ENCODE measurements around the gene DMBT1. TPM values are rescaled to one million over a fixed set of nuclear protein-coding genes. Genes with fewer than 3 reads are reported as not detected.
"Not testable (repeated sequence)": the region's sequence is repeated elsewhere in the genome, so short reads cannot be mapped to it uniquely, and the experiment has no call there.

The DMBT1 gene
- total RNA-seq, 1 donor, result not detected

DNA sequence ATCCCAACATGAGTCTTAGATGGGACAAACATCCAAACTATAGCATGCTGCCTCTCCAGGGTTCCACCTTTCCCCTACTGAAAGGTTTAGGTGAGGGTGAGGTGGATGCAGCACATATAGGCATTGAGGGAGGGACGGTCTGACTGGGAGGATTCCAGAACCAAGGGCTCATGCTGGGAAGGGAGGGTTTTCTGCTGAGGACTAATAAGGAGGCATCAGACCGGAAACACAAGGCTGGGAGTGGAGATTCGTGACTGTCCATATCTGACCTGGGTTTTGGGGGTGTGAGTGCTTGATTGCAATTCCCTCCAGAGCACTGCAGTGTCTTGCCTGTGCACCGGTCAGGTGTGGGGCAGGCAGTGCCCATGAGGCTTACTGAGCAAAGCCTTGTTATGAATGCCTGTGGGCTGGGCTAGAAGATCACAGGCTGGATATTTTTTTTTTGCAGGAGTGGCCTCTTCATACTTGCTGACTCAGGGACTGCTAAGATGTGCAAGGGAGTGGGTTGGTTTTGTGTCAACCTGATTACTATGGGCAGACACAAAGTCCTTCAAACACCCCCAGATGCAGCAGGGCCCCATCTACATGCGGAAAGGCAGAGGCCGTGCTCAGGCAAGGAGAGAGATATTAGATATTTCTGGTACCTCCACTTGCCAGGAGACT is 26.7 kb downstream of the DMBT1 start:
- Histone ChIP-seq H3K9me3 (ENCODE audit: low read depth, low read length) (no peaks in the 10 kb centered on the region), H3K27me3 (ENCODE audit: insufficient read depth, low read length) (no peaks in the 10 kb centered on the region), H3K4me3 (ENCODE audit: low read length) (no peak overlapping the region), H3K4me1 (ENCODE audit: insufficient read depth, low read length) (no peaks in the 10 kb centered on the region)

DNA sequence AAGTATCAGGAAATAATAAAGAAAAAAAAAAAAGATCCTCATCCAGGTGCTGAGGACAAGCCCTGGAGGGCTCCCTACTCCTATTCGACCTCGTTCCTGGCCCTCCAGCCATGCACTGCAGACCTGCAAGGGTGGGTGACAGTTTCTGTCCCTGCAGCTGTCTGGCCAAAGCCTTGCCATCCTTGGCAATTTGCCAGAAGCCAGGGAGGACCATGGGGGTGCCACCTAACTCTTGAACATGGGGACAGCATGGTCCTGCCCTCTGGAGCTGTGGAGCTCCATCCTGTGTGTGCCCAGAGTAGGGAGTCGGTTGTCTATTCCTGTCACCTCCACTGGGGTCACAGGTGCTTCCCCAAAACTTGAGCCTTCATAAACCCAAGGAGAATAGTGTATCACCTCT is 27.8 kb downstream of the DMBT1 start:
- Histone ChIP-seq H3K9me3 (ENCODE audit: low read depth, low read length) (no peaks in the 10 kb centered on the region), H3K27me3 (ENCODE audit: insufficient read depth, low read length) (no peaks in the 10 kb centered on the region), H3K4me1 (ENCODE audit: insufficient read depth, low read length) (no peaks in the 10 kb centered on the region), H3K4me3 (ENCODE audit: low read length) (no peak overlapping the region)

DNA sequence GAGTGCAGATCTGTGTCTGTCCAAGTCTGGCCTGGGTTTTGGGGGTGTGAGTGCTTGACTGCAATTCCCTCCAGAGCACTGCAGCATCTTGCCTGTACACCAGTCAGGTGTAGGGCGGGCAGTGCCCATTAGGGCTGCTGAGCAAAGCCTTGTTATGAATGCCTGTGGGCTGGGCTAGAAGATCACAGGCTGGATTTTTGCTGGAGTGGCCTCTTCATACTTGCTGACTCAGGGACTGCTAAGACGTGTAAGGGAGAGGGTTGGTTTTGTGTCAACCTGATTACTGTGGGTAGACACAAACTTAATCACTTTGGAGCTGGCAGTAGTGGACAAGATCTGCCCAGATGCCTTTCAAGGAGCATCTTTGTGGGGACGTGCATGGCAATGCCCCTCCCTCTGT is 29.6 kb downstream of the DMBT1 start:
- Histone ChIP-seq H3K4me3 (ENCODE audit: low read length) (no peak overlapping the region), H3K27me3 (ENCODE audit: insufficient read depth, low read length) (no peaks in the 10 kb centered on the region), H3K9me3 (ENCODE audit: low read depth, low read length) (no peaks in the 10 kb centered on the region), H3K4me1 (ENCODE audit: insufficient read depth, low read length) (no peaks in the 10 kb centered on the region)

DNA sequence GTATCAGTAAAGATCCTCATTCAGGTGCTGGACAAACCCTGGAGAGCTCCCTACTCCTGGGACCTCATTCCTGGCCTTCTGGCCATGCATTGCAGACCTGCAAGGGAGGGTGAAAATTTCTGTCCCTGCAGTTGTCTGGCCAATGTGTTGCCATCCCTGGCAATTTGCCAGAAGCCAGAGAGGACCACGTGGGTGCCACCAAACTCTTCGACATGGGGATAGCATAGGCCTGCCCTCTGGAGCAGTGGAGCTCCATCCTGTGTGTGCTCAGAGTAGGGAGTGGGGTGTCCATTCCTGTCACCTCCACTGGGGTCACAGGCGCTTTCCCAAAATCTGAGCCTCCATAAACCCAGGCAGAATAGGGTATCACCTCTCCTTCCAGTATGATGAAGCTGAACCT is 31.2 kb downstream of the DMBT1 start:
- Histone ChIP-seq H3K9me3 (ENCODE audit: low read depth, low read length) (no peaks in the 10 kb centered on the region), H3K27me3 (ENCODE audit: insufficient read depth, low read length) (no peaks in the 10 kb centered on the region), H3K4me3 (ENCODE audit: low read length) (no peak overlapping the region), H3K4me1 (ENCODE audit: insufficient read depth, low read length) (no peaks in the 10 kb centered on the region)

DNA sequence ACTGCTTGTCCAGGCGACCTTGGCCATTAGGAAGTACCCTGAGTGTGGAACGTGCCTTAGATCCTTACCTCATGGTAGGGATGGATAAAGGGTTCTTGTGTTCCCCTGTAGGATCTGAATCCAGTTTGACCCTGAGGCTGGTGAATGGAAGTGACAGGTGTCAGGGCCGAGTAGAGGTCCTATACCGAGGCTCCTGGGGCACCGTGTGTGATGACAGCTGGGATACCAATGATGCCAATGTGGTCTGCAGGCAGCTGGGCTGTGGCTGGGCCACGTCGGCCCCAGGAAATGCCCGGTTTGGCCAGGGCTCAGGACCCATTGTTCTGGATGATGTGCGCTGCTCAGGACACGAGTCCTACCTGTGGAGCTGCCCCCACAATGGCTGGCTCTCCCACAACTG is 31.6 kb downstream of the DMBT1 start:
- Histone ChIP-seq H3K4me3 (ENCODE audit: low read length) (no peak overlapping the region), H3K9me3 (ENCODE audit: low read depth, low read length) (no peaks in the 10 kb centered on the region), H3K27me3 (ENCODE audit: insufficient read depth, low read length) (no peaks in the 10 kb centered on the region), H3K4me1 (ENCODE audit: insufficient read depth, low read length) (no peaks in the 10 kb centered on the region)

DNA sequence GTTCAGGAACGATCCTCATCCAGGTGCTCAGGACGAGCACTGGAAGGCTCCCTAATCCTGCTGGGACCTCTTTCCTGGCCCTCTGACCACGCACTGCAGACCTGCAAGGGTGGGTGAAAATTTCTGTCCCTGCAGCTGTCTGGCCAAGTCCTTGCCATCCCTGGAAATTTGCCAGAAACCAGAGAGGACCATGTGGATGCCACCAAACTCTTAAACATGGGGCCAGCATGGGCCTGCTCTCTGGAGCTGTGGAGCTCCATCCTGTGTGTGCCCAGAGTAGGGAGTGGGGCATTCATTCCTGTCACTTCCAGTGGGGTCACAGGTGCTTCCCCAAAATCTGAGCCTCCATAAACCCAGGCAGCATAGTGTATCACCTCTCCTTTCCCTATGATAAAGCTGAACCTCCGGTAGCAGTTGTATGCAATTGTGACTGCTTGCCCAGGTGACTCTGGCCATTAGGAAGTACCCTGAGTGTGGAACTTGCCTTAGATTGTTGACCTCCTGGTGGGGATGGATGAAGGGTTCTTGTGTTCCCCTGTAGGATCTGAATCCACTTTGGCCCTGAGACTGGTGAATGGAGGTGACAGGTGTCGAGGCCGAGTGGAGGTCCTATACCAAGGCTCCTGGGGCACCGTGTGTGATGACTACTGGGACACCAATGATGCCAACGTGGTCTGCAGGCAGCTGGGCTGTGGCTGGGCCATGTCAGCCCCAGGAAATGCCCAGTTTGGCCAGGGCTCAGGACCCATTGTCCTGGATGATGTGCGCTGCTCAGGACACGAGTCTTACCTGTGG is 57.1 kb downstream of the DMBT1 start:
- H3K4me3 ChIP-seq (ENCODE audit: low read length), result no peak overlapping the region
- no peaks in the 10 kb centered on the region for H3K27me3 ChIP-seq (ENCODE audit: insufficient read depth, low read length)

DNA sequence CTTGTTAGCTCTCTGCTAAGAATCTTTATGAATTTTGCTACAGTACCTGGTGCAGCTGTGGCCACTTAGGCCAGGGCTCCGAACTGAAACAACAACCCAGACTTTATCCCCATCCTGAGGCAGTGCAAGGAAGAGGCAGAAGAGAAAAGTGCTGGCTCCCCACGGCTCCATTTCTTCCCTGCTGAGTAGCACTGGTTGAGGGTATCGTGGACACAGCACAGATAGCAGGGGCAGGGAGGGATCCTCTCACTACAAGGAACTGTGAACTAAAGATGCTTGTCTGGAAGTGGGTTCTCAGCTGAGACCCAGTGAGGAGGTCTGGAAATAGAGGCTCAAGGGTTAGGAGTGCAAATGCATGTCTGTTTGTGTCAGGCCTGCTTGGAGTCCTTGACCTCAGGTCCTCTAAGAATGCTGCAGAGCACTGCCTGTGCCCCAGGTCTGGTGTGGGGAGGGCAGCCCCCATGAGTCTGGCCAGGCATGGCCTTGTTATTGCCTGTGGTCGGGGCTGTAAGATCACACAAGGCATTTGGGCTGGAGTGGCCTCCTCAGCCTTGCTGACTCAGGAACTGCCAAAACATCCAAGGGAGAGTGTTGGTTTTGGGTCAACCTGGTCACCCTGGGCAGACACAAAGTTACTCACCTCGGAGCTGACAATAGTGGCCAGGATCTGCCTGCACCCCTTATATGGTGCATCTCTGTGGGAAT is 58.1 kb downstream of the DMBT1 start:
- H3K4me1 ChIP-seq (ENCODE audit: insufficient read depth, low read length), result no peaks in the 10 kb centered on the region
- H3K4me3 ChIP-seq (ENCODE audit: low read length), result no peak overlapping the region
- no peaks in the 10 kb centered on the region for H3K9me3 ChIP-seq (ENCODE audit: low read depth, low read length)
- no peaks in the 10 kb centered on the region for H3K27me3 ChIP-seq (ENCODE audit: insufficient read depth, low read length)

More for the DNA sequence above, 57.1 kb downstream of the DMBT1 start:
- H3K9me3 ChIP-seq (ENCODE audit: low read depth, low read length), result no peaks in the 10 kb centered on the region
- no peaks in the 10 kb centered on the region for H3K4me1 ChIP-seq (ENCODE audit: insufficient read depth, low read length)

DNA sequence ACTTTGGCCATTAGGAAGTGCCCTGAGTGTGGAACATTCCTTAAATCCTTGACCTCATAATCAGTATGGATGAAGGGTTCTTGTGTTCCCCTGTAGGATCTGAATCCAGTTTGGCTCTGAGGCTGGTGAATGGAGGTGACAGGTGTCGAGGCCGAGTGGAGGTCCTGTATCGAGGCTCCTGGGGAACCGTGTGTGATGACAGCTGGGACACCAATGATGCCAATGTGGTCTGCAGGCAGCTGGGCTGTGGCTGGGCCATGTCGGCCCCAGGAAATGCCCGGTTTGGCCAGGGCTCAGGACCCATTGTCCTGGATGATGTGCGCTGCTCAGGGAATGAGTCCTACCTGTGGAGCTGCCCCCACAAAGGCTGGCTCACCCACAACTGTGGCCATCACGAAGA is 60.4 kb downstream of the DMBT1 start:
- not testable (repeated sequence) for H3K9me3 ChIP-seq (ENCODE audit: low read depth, low read length); H3K4me3 ChIP-seq (ENCODE audit: low read length); H3K4me1 ChIP-seq (ENCODE audit: insufficient read depth, low read length); H3K27me3 ChIP-seq (ENCODE audit: insufficient read depth, low read length)

DNA sequence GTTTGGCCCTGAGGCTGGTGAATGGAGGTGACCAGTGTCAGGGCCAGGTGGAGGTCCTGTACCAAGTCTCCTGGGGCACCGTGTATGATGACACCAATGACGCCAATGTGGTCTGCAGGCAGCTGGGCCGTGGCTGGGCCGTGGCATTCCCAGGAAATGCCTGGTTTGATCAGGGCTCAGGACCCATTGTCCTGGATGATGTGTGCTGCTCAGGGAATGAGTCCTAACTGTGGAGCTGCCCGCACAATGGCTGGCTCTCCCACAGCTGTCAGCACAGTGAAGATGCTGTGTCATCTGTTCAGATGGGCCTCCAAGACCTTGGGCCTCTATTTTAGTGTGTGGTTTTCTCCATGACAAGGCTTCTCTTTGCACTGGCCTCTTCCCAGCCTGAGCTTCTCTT is 64.0 kb downstream of the DMBT1 start:
- H3K9me3 ChIP-seq (ENCODE audit: low read depth, low read length), result no peaks in the 10 kb centered on the region
- no peaks in the 10 kb centered on the region for H3K4me1 ChIP-seq (ENCODE audit: insufficient read depth, low read length)
- no peaks in the 10 kb centered on the region for H3K27me3 ChIP-seq (ENCODE audit: insufficient read depth, low read length)
- H3K4me3 ChIP-seq (ENCODE audit: low read length), result no peak overlapping the region

DNA sequence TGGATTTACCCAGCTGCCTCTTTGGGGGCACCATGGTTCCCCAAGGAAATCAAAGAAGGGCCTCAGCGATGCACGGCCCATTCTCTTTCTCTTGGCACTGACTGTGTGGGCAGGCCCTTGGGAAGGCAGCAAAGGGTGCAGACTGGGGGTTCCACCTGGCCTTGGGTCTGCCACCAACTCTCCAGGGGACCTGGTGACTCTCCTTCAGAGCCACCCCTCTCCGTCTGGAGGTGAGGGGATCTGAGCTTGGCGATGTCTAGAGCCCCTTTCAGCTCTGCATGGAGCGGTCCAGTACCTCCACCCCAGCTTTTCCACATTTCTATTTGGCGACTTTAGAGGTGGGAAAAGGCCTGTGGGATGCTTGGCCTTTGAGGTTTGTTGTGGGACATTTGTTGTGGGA is 70.0 kb downstream of the DMBT1 start:
- Histone ChIP-seq H3K9me3 (ENCODE audit: low read depth, low read length) (no peaks in the 10 kb centered on the region), H3K4me1 (ENCODE audit: insufficient read depth, low read length) (no peaks in the 10 kb centered on the region), H3K4me3 (ENCODE audit: low read length) (no peak overlapping the region), H3K27me3 (ENCODE audit: insufficient read depth, low read length) (no peaks in the 10 kb centered on the region)

DNA sequence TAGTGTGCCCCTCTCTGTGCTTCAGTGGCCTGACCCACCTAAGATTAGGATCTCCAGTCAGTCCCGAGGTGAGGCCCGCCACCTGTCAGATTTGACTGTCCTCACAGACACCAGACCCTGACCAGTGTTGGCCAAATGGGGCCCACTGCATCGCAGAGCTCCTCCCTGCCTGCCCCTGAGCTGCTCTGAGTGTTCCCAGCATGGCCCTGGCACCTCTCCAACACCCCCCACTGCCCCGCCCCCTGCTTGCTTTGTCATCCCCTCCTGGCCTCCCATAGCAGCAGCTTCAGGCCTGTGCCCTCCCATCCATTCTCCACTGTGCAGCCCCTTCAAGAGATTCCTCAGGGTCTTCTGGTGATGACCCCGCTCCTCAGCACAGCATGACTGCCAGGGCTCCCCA is 71.5 kb downstream of the DMBT1 start:
- no peaks in the 10 kb centered on the region for H3K27me3 ChIP-seq (ENCODE audit: insufficient read depth, low read length)
- H3K4me1 ChIP-seq (ENCODE audit: insufficient read depth, low read length), result no peaks in the 10 kb centered on the region
- no peaks in the 10 kb centered on the region for H3K9me3 ChIP-seq (ENCODE audit: low read depth, low read length)
- no peak overlapping the region for H3K4me3 ChIP-seq (ENCODE audit: low read length)

DNA sequence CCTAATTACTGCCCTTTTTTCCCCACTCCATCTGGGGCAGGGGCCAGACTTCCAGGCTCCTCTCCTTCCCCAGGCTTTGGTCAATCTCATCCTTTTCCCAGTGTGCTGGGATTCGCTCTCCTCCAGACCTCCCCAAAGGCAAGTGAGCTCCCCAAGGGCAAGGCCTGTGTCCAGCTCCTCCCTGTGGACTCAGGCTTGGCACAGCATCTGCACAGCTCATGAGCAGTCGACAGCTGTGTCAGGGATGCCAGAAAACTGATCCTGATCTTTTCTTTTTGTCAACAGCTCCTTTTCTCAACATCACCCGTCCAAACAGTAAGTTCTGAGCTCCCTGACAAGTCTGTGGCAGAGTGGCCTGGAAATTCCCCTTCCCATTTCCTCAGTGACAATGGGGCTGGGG is 72.0 kb downstream of the DMBT1 start:
- H3K27me3 ChIP-seq (ENCODE audit: insufficient read depth, low read length), result no peaks in the 10 kb centered on the region
- H3K9me3 ChIP-seq (ENCODE audit: low read depth, low read length), result no peaks in the 10 kb centered on the region
- H3K4me1 ChIP-seq (ENCODE audit: insufficient read depth, low read length), result no peaks in the 10 kb centered on the region
- no peak overlapping the region for H3K4me3 ChIP-seq (ENCODE audit: low read length)

DNA sequence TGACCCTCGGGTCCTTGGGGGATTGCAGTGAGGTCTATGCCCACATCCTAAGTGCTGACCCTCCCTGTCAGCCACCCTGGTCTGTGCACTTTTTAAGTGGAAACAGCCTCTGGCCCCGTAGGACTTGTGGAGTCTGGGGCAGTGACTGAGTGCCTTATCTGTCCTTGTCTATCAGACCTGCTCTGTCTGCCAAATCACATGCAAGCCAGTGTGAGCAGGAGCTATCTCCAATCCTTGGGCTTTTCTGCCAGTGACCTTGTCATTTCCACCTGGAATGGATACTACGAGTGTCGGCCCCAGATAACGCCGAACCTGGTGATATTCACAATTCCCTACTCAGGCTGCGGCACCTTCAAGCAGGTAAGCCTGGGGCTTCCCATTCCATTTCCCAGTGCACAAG is 76.4 kb downstream of the DMBT1 start:
- H3K4me3 ChIP-seq (ENCODE audit: low read length), result no peak overlapping the region
- H3K4me1 ChIP-seq (ENCODE audit: insufficient read depth, low read length), result no peaks in the 10 kb centered on the region
- no peaks in the 10 kb centered on the region for H3K27me3 ChIP-seq (ENCODE audit: insufficient read depth, low read length)
- H3K9me3 ChIP-seq (ENCODE audit: low read depth, low read length), result no peaks in the 10 kb centered on the region

DNA sequence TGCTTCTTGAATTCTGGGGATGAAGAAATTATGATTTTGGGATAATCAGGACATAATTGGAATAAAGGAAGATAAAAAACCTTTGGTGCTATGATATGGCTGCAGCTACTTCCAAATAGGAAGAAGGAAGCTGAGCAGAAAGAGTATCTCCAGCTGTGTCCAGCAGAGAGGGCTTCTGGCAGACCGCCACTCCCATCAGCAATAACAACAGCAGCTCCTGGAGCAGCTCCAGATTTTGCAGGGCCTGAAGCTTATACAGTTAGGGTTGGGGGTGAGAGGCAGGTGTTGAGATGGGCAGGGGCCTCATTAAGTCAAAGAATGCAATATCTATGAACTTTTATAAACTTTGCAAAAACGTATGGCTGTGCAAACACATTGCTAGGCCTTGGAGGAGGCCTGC is 76.8 kb downstream of the DMBT1 start:
- H3K4me3 ChIP-seq (ENCODE audit: low read length), result no peak overlapping the region
- no peaks in the 10 kb centered on the region for H3K9me3 ChIP-seq (ENCODE audit: low read depth, low read length)
- no peaks in the 10 kb centered on the region for H3K27me3 ChIP-seq (ENCODE audit: insufficient read depth, low read length)
- H3K4me1 ChIP-seq (ENCODE audit: insufficient read depth, low read length), result no peaks in the 10 kb centered on the region

DNA sequence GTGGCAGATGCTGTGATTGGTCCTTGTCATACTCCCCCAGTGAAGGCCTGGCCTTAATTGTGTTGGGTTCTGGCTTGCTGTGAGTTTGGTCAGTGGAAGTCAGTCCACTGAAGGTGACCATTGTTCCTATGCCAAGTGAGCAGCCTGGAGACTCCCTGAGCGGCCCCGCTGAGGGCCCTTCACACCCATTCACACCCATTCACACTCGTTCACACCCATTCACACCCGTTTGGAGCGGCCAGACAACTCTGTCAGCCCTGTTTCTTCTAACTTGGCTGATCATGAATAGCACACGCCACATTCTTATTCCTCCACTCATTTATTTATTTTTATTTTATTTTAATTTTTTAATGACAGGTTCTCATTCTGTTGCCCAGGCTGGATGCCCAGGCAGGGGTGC is 77.6 kb downstream of the DMBT1 start:
- Histone ChIP-seq H3K9me3 (ENCODE audit: low read depth, low read length) (no peaks in the 10 kb centered on the region), H3K27me3 (ENCODE audit: insufficient read depth, low read length) (no peaks in the 10 kb centered on the region), H3K4me3 (ENCODE audit: low read length) (no peak overlapping the region), H3K4me1 (ENCODE audit: insufficient read depth, low read length) (no peaks in the 10 kb centered on the region)
